ENCODE data around the gene ZNF12. TPM values are rescaled to one million over a fixed set of nuclear protein-coding genes. Genes with fewer than 3 reads are reported as not detected.

Gene ZNF12
- total RNA-seq, 1 donor from 2014 or later: 14.2 TPM

GRCh38 chr7:6641305-6642035 lies 65.3 kb downstream of the ZNF12 start:
- no peaks in the 10 kb centered on the region for H3K9me3 ChIP-seq (replicated peaks)
- intact Hi-C loops (cut with micrococcal nuclease): no loop called here
- no peaks in the 10 kb centered on the region for H3K27me3 ChIP-seq (ENCODE audit: low read depth)
- no peak for TF ChIP-seq CTCF (IDR thresholded peaks at IDR 0.05; ENCODE audit: borderline replicate concordance)
- no peak for DNase-seq
- H3K36me3 ChIP-seq: peaks cover 61% of the 10 kb centered on the region
- H3K4me3 ChIP-seq: no peak overlapping the region
- H3K4me1 ChIP-seq: peaks cover 37% of the 10 kb centered on the region
- no peak overlapping the region for H3K27ac ChIP-seq (replicated peaks)

GRCh38 chr7:6640246-6640721 lies 66.5 kb downstream of the ZNF12 start:
- Histone ChIP-seq H3K9me3 (replicated peaks) (no peaks in the 10 kb centered on the region), H3K27me3 (ENCODE audit: low read depth) (no peaks in the 10 kb centered on the region), H3K27ac (replicated peaks) (no peak overlapping the region), H3K36me3 (peaks cover 51% of the 10 kb centered on the region), H3K4me3 (no peak overlapping the region), H3K4me1 (peaks cover 38% of the 10 kb centered on the region)
- TF ChIP-seq CTCF (IDR thresholded peaks at IDR 0.05; ENCODE audit: borderline replicate concordance): no peak
- peak; percentile 35 for DNase-seq
- intact Hi-C loops (cut with micrococcal nuclease): no loop called here

- H3K27me3 ChIP-seq (ENCODE audit: low read depth): no peaks in the 10 kb centered on the region
- no peak overlapping the region for H3K4me3 ChIP-seq
- H3K9me3 ChIP-seq (replicated peaks): no peaks in the 10 kb centered on the region
- intact Hi-C loops (cut with micrococcal nuclease): no loop called here
- H3K27ac ChIP-seq (replicated peaks): no peak overlapping the region
- DNase-seq: no peak
- H3K4me1 ChIP-seq: peaks cover 38% of the 10 kb centered on the region
- no peak for TF ChIP-seq CTCF (IDR thresholded peaks at IDR 0.05; ENCODE audit: borderline replicate concordance)
- H3K36me3 ChIP-seq: peaks cover 45% of the 10 kb centered on the region
Measured at GRCh38 chr7:6639627-6640026, 67.1 kb downstream of the ZNF12 start.

GRCh38 chr7:6639032-6639431 lies 67.7 kb downstream of the ZNF12 start:
- peak overlapping the region; percentile 90 for H3K4me3 ChIP-seq
- TF ChIP-seq CTCF (IDR thresholded peaks at IDR 0.05; ENCODE audit: borderline replicate concordance): no peak
- H3K27ac ChIP-seq (replicated peaks): no peak overlapping the region
- intact Hi-C loops (cut with micrococcal nuclease): no loop called here
- H3K27me3 ChIP-seq (ENCODE audit: low read depth): no peaks in the 10 kb centered on the region
- H3K4me1 ChIP-seq: peaks cover 38% of the 10 kb centered on the region
- H3K9me3 ChIP-seq (replicated peaks): no peaks in the 10 kb centered on the region
- H3K36me3 ChIP-seq: peaks cover 39% of the 10 kb centered on the region
- DNase-seq: no peak

Other genes with a start within 250 kb of the ZNF12 start
- 49.5 TPM for gene KDELR2, start 222.8 kb downstream of the ZNF12 start, total RNA-seq
- not detected for gene GRID2IP, start 155.5 kb downstream of the ZNF12 start, total RNA-seq
- 36.7 TPM for gene ZDHHC4, start 129.5 kb downstream of the ZNF12 start, total RNA-seq
- gene INTS15, start 116.9 kb downstream of the ZNF12 start, total RNA-seq: 14.4 TPM
- 15.0 TPM for gene ZNF853, start 91.3 kb downstream of the ZNF12 start, total RNA-seq
- gene ZNF316, start 69.6 kb downstream of the ZNF12 start, total RNA-seq: 17.7 TPM
- gene RSPH10B2, start 47.2 kb upstream of the ZNF12 start, total RNA-seq: not detected
- 27.3 TPM for gene CCZ1B, start 119.3 kb upstream of the ZNF12 start, total RNA-seq

Data from left ventricle myocardium inferior (tissue), 1 donor.